NCI-H2227 treated with DMSO at 0.1 percent for 48 hours (cell line): Measurements from ENCODE around the gene MXD3.

ENCODE experiments used
- DNase-seq: peaks from one replicate; lab custom pipeline; 2025; lab: John Stamatoyannopoulos, UW

Gene MXD3

DNA sequence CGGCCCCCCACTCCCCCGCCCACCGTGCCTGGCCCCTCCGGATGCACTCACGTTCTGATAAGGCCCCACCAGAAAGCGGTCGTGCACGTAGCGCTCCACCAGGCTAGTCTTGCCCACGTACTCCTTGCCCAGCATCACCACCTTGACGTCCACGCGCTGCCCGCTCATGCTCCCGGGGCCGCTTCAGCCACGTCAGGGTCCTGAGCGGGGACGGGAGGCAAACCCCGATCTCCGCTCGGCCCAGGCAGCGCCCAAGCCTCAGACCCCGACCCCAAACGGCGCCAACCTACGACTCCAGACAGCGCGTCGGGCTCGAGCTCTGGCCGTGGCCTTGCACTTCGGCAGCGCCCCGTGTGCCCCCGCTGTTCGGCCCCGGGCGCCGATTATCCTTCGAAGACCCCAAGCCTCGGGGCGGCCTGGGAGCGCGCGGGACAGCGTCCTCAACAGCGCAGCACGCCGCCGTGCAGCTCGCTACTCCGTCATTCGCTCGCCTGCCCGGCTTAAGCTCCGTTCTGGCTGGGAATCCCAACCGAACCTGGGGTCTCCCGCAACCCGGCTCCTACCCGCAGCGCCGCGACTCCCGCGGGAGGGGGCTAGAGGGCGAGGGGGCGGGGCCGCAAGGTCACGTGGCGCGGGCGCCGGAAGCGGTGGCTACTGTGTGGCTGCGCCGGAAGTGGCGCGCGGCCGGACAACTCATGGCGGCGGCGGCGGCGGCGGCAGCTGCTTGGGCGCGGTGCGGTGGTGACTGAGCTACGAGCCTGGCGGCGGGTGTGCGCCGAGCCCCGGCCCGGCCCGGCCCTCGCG lies 8.4 kb downstream of the MXD3 start, which contains the start of the genes PRELID1 and RAB24:
PRELID1 (plus strand) TSS at position 679 of the 804 bp plus-strand sequence. CDS start 187 bp downstream, outside the sequence.
RAB24 (minus strand) TSS at position 599 of the 804 bp plus-strand sequence; CDS start at position 168, 431 bp downstream.
- DNase-seq: peak; percentile 52

DNA sequence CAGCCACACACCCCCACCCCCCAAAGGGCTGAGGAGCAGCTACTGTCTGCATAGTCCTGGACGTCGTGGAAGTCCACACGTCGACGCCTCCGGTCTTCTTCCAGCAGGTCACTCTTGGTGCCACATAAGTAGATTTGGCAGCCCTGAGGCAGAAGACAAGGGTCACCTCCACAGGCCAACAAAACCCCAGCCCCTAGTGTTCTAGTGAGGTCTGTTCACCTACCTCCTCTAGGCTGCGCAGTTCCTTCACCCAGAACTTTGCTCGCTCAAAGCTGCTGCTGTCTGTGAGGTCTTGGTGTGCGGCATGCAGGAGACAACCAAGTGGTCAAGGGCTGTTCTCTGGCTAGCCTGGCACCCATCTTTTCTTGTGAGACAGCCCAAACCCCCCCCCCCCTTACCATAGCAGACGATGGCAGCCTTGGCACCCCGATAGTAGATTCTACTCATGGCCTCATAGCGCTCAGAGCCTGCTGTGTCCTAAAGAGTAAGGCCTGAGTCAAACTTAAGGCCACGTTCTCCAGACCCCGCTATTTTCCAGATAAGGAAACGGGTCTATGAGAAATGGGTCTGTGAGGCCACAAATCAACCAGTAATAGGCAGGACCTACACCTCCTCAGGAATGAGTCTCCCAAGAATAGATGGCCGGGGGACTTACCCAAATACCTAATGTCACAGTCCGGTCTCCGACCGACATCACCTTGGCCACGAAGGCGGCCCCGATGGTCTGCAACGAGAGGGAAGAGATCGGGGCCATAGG lies 9.2 kb downstream of the MXD3 start:
- DNase-seq: no peak

DNA sequence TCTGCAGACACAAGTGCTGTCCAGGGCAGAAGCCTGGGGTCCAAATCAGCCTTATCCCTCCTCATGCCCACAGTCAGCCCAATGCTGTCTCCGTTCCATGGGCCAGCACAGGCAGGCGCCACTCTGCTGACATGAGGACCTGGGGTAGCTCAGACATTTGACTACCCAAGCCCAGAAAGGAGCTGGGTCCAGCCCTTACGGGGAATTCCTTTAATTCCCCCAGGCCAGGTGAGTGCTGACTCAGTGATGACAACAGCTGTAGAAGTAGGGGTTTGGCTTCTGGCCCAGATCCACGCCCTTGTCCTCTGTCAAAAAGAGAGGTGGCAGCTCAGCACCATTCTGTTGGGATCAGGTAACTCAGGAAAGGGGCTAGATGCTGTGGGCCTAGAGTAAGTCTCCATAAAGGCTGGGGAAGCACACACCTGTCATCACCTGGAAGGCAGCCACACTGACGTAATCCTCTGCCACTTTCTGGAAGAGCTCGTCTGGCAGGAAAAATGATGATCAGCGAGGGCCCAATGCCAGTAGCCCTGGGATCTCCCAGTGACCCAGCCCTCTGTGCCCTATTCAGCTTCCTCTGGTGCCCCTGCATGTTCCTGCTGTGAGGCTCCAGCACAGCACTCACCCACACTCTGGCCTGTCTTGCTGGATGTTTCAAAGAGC lies 10.1 kb downstream of the MXD3 start:
- no peak for DNase-seq

DNA sequence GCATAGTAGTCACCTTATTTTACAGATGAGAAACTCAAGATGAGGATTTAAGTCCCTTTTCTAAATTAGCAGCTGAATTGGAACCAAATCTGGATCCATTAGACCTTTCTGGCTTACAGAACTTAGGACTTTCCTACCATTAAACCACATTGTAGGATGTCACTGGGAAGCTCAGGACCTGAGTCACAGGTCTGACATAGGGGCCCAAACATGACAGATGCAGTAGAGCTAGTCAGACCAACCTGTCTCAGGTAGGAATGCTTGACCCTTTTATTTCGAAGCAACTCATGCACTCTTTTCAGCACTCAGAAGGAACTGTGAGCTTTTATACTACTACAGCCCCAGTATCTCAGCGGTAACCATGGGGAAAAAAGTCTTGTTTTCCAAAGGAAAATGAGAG lies 10.7 kb downstream of the MXD3 start:
- no peak for DNase-seq

DNA sequence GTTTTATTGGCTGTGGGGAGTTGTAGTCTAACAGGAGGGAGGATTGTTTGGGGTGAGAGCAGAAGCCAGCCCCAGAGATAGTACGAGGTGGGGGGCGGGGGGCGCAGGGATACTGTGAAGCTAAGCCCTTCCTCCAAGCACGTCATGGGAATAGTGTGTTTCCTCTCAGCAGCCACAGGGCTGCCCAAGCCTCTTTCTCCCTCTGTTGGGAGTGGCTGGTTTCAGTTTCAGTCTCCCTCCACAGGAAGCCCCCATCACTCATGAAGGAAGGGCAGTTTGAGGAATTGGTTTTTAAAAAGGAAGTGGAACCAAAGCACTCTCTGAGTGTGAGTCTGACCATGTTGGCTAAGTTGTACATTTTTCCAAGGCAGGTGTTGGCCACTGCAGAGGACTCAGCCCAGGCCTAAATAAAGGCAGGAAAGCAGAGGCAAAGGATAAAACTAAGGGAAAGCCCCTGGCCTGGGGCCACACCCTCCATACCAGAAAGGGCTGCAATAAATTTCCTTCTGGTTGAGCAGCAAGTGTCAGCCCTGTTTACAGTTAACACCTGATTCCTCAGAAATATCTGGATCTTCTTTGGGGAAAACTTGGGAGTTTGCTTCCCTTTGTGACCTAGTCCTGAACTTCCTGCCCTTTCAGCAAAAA lies 11.3 kb downstream of the MXD3 start:
- DNase-seq: no peak

DNA sequence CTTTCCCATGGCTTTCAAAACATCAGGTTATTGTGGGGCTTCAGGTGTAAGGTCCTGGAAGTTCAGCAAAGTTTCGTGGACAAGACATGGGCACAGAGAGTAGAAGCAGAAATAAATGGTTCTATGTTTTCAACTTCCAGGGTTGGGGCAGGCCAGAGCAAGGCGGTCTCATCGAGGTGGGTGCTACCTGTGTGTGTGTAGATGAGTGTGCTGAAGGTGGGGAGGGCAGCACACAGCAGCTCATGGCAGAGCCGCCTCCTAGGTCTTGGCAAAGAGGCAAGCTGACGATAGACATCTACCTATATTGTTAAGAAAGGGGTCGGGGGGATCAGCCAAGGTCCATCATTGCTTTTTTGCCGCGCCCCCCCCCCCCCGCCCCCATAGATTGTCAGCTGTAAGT lies 12.0 kb downstream of the MXD3 start:
- no peak for DNase-seq

DNA sequence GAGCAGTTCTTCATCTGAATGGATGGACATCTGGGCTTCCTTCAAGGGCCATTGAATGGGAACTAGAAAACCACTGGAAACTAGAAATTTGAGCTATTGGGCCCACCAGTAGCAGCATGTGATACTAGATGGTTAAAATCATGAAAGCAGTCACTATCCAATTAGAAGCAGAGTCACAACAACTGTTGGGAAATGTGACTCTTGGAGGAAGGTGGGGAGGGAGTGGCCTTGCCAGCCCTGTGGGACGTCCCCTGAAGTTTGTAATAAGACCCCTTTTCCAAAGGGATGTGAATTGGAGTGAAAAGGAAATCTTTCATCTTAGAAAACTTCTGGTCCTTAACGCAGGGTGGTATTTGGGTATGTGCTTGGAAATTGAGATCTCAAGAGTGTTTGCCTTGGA lies 13.8 kb downstream of the MXD3 start:
- DNase-seq: no peak

DNA sequence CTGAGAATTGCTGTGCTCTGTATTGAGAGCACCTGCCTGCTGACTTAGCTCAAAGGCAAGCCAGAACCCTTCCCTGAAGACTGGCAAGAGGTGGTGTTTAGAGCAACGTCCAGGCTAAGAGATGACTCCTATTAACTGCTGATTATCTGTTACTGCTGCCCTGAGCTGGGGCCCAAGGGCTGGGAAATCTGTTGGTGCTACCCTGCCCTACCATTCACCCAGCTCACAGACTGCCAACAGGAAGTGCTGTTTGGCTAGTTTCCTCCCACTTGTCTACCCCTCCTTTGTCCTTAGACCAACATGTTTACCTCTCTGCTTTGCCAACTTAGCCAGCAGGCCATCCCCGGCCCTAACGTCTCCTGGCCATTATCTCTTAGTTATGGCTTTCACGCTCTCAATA lies 15.1 kb downstream of the MXD3 start:
- no peak for DNase-seq

DNA sequence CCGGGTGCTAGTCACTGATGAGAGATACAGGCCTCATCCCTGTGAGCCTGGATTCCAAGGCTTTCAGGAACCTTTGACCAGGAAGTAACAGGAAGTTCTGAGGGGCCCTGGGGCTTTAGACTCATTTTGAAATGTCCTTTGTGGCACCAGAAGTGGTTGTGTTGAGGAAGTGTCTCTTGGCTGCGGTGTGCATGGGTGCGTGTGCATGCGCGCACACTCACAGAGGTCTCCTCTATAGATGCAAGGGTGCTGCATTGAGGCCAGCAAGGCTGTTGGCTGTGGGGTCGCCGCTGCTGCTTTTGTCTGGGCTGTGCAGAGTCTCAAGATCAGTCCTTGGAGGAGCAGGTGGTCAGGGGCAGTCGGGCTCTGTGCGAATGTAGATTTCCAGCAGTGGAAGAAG lies 15.8 kb downstream of the MXD3 start:
- no peak for DNase-seq

DNA sequence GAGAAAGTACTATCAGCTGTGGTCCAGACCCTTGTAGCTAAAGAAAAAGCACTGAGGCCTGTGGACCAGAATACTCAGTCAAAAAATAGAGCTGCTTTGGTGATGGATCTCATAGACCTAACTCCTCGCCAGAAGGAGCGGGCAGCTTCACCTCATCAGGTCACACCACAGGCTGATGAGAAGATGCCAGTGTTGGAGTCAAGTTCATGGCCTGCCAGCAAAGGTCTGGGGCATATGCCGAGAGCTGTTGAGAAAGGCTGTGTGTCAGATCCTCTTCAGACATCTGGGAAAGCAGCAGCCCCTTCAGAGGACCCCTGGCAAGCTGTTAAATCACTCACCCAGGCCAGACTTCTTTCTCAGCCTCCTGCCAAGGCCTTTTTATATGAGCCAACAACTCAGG lies 17.1 kb downstream of the MXD3 start:
- no peak for DNase-seq

DNA sequence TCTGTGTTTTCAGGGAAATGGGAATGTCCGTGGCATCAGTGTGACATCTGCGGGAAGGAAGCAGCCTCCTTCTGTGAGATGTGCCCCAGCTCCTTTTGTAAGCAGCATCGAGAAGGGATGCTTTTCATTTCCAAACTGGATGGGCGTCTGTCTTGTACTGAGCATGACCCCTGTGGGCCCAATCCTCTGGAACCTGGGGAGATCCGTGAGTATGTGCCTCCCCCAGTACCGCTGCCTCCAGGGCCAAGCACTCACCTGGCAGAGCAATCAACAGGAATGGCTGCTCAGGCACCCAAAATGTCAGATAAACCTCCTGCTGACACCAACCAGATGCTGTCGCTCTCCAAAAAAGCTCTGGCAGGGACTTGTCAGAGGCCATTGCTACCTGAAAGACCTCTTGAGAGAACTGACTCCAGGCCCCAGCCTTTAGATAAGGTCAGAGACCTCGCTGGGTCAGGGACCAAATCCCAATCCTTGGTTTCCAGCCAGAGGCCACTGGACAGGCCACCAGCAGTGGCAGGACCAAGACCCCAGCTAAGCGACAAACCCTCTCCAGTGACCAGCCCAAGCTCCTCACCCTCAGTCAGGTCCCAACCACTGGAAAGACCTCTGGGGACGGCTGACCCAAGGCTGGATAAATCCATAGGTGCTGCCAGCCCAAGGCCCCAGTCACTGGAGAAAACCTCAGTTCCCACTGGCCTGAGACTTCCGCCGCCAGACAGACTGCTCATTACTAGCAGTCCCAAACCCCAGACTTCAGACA lies 17.7 kb downstream of the MXD3 start:
- no peak for DNase-seq

DNA sequence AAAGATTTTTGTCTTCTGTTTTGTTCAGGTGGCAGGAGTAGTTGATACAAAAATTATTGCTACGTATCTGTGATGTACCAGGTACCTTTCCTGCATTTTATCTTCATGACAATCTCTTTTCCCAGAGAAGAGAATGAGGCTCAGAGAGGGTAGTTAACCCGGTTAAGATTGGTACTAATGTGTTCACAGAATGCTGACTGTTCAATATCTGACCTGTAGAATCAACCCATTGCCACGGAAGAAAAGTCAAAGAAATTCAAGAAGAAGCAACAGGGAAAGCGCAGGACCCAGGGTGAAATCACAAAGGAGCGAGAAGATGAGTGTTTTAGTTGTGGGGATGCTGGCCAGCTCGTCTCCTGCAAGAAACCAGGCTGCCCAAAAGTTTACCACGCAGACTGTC lies 20.0 kb downstream of the MXD3 start:
- no peak for DNase-seq

DNA sequence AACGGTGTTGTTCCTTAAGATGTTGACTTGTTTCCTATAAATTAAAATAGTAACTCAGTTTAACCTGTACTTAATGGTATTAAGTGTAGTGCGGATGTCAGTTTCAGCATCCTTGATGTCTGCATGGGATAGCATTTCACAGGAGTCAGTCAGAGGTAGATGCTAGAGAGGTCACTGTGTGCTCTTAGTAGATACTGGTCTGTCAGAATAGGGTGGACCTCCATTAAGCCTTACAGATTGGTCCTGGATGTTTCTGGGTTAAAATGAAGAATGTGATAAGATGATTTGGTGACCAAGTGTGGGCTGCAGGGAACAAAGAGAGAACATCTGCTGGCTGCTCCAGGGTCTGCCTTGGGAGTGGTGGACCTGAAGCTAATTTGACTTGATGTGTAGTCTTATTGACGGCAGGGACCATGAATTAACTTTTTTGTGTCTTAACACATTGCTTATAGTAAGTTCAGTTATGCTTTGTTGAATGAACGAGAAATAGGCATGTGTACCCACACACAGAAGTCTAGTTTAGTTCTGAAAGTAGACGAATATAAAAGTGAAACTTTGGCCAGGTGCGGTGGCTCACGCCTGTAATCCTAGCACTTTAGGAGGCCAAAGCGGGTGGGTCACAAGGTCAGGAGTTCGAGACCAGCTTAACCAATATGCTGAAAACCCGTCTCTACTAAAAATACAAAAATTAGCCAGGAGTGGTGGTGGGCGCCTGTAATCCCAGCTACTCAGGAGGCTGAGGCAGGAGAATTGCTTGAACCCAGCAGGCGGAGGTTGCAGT lies 20.7 kb downstream of the MXD3 start:
- no peak for DNase-seq

DNA sequence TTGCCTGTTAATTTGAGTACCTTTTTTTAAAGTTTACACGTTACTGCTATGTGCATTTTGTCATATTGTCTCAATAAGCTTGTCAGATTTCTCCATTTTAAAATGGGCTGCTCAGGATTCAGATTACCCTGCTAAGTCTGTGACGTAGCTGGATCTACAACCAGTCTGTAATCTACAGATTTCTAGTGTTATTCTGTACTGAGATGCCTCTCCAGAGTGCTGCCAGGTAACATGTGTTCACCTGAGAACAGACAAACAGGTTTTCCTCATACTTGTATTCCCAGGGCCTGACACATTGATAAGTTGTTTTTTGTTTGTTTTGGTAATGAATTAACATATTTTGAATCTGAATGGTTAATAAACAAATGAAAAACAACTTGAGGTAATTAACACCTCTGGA lies 23.5 kb downstream of the MXD3 start:
- DNase-seq: no peak

DNA sequence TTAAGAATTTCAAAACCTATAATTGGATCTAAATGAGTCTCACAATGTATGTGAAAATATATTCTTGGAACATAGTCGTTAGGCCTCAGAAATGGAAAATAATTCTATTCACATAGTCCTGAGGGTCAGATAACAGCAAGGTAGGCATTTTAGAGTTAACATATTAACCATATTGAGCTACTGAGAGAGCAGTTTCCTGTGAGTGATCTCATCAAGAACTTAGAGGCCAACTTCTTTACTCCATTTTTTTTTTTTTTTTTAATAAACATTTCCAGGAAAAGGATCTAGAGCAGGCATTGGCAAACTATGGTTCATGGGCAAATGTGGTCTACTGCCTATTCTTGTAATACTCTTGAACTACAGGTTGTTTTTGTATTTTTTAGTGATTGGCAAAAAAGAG lies 34.8 kb downstream of the MXD3 start:
- no peak for DNase-seq

DNA sequence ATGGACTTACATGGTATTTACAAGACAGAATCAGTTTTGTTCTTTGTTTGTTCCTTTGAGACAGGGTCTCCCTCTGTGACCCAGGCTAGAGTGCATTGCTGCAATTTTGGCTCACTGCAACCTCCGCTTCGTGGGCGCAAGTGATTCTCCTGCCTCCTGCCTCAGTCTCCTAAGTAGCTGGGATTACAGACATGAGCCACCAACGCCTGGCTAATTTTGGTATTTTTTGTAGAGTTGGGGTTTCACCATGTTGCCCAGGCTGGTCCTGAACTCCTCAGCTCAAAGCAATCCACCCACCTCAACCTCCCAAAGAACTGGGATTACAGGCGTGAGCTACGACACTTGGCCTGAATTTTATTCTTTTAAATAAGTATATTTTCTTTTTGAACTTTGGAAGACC lies 35.8 kb downstream of the MXD3 start:
- DNase-seq: no peak

DNA sequence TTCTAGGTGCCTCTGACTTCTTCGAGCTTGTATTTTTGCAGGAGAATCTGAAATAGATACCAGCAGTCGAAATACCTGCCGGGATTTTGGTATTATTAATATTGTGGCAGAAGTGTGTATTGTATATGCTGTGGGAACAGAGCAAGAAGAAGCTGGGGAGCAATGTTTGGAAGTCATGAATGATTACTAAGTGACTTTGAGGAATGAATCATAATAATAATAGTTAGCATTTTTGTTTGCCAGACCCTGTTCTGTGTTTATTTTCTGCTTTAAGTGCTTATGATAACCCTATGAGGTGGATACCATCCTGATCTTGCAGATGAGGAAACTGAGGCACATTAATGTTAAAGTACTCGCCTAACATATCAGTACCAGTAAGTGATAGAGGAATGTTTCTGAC lies 40.6 kb downstream of the MXD3 start:
- DNase-seq: no peak

DNA sequence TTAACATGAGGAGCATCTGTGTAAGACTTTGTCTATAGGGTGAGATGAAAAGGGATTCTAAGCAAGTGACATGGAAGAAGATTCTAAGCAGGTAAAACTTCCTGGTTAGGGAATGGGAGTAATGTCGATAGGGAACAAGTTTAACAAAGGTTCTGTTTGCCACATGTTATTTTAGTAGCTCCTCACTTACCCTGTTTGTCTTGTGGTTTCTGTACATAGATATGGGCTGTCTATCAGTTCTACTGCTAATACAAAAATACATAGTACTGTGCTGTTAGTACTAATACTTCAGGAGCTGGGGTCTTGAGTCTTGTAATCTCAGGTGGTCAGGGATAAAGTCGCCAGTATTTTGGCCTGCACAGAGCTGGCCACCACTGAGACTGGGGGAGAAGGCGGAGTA lies 41.0 kb downstream of the MXD3 start:
- DNase-seq: no peak

DNA sequence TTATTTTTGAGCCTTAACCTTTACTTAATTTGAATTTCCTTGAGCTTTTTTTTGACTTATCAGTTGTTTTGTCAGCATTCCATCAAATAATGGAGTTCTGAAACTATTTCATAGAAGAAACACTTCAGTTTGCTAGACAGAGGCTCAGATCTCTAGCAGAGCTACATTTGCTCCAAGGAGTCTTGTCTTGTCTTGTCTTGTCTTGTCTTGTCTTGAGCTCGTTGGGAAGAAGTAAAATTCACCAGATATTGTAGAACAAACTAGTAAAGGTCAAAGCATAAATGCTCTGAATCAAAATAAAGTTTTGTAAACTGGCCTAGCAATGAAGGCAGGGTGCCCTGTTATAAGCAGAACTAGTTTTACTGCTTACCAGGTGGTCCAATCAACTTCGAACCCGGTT lies 41.7 kb downstream of the MXD3 start:
- DNase-seq: no peak

DNA sequence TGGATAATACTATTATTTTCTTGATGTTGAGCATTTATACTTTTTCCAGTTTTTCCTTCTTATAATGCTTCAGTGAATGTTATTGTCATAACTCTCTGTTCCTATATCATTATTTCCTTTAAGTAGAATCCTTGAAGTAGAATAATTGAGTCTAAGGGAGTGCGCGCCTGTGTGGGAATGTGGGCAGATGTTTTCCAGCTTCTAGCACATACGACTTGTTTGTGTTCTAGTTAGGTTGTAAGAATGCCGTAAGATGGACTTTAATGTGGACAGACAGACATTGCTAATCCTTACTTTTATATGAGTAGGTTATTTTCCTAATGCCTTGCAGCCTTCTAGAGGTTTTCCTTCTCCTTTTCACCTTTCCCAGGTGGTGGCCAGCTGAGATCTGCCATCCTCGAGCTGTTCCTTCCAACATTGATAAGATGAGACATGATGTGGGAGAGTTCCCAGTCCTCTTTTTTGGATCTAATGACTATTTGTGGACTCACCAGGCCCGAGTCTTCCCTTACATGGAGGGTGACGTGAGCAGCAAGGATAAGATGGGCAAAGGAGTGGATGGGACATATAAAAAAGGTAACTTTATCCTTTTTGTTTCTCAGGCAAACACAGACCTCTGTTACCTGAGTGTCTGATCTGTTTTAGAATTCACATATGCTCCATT lies 42.3 kb downstream of the MXD3 start:
- DNase-seq: no peak
